Right renal cortex interstitium (tissue), 3 donors: Measurements from ENCODE around the gene PIGM. TPM values are rescaled to one million over a fixed set of nuclear protein-coding genes. Genes with fewer than 3 reads are reported as not detected.
"Not testable (repeated sequence)": the region's sequence is repeated elsewhere in the genome, so short reads cannot be mapped to it uniquely, and the experiment has no call there.

Experiments used
- DNase-seq, 3 donors: peaks; one replicate each; pipeline ENCODE4 v3.0.0-alpha.2; 2013; ENCODE audit warnings: low read depth in 3 of 3, low spot score in 2 of 3
- polyA plus RNA-seq, 3 donors: library from polyadenylated mRNA; unstranded; fragments of 120-200 nt; gene quantifications; one replicate each; pipeline ENCODE4 v1.2.1, GENCODE V29; 2013; ENCODE audit not compliant: insufficient read length in 3 of 3

PIGM gene
- polyA plus RNA-seq, 3 donors, result 11.5 to 12.2 (median 11.9) TPM

GRCh38 chr1:160061369-160062229 is 29.8 kb upstream of the PIGM start:
- no peak for DNase-seq

DNA sequence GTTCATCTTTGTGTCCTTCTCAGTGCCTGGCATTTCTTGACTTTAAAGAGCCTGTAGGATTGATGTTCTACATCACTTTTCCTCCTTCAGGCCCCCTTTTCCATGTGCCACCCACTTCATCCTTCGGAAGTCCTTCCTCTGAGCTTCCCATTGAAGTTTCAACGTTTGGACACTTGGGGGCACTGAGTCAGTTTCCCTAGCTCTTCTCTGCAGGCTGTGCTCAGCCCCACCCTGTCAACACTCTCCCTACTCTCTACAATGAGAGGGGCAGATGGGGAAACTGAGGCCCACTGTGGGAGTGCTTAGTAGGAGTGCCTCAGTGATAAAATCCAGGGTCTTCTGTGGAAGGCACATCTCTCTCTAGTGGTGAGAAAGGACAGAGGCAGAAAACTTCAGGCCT is 26.3 kb upstream of the PIGM start:
- DNase-seq, result no peak

DNA sequence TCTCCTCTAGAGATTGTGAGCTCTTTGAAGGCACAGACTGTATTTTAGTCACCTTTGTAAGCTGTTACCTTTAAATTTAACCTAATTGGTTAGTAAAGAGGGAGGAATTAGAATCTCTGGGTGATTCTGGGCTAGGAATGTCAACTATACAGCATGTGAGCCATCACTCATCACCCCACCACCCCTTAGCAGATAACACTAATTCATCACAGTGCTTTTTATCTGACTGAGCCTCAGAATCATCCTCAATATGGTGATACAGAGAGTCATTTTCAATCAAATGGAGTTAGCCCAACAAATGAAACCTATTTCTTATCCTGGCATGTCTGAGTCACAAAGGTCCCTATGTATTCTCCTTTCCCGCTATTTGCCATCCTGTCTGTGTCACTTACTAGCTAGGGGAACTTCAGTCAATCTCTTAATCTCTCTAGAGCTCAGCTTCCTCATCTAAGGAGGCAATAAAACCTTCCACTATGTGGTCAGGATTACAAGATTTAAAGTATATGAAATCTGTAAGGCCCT is 24.9 kb upstream of the PIGM start:
- DNase-seq, result no peak

DNA sequence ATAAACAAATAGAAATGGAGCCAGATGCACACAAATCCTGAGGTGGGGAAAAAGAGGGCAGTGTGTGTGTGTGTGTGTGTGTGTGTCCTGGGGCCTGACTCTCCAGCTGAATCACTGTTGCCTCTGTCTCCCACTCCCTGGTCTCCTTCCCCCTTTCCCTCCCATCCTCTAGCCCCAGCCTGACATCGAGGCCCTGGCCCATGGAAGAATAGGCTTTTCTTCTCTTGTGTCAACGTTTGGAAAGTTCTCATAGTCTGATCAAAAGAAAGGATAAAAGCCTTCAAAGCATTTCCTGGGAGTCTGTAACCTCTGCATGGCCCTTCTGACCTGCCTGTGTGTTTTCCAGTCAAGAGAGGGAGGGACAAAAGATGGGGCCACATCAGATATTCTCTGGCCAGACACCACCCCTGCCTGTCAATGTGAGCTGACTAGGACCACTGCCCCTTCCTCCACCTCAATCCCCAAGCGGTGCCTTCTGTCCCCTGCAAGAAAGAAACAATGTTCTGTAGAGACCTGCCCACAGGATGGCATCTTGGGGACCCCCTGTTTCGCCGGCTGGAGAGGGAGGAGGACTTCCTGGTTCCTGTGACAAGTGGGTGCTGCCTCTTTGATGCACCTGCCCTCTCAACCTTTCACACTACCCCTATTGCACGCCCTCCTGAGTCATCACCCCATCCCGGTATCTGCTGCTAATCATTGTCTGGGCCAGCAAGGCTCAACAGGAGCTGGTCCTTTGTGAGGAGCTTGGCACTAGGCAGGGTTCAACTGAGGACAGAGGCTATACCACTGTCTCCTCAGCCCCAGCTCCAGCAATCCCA is 22.0 kb upstream of the PIGM start:
- DNase-seq, result no peak

DNA sequence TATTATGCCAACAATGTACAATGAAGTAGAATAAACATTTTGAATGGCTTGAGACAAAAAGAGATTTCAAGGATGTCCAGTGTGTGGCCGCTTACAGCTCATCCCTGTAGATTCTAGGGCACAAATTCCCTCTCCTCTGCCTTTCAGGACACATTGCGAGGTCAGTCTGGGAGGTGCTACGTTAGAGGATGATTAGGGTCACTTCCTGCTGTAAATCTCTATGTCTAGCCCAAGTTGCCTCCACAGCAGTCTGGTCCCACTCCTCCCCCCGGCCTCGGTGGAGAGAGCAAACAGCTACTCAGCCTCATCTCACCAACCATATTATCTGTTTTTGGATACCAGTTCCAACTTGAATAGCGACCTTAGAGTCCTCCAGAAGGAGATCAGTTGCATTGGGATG is 21.1 kb upstream of the PIGM start:
- DNase-seq, result no peak

DNA sequence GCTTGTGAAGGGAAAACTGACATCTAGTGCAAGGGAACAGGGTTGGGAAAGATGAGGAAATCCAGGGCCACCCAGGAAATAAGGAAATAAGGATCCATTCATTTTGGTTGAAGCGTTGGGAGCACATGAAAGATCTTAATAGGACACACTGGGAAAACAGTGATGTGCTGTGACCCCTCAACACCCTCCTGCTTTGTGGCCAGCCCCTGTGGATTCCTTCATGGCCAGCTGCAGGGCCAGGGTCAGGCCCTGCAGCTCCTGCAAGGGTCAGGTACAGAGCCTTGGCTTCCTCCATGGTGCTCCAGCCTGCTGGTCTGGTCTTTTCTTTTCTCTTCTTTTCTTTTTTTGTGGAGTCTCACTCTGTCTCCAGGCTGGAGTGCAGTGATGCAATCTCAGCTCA is 18.8 kb upstream of the PIGM start:
- no peak for DNase-seq

DNA sequence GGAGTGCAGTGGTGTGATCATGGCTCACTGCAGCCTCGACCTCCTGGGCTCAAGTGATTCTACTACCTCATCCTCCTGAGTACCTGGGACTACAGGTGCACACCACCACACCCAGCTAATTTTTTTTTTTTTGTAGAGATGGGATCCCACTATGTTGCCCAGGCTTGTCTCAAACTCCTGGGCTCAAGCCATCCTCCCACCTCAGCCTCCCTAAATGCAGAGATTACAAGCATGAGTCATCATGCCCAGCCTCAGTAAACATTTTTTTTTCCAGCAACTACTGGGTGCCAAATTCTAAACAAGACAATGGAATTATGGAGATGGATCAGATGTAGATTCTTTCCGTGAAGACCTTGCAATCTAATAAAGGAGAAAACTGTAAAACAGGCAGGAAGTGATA is 18.4 kb upstream of the PIGM start:
- DNase-seq, result not testable (repeated sequence)

GRCh38 chr1:160049101-160049500 is 17.3 kb upstream of the PIGM start:
- no peak for DNase-seq

DNA sequence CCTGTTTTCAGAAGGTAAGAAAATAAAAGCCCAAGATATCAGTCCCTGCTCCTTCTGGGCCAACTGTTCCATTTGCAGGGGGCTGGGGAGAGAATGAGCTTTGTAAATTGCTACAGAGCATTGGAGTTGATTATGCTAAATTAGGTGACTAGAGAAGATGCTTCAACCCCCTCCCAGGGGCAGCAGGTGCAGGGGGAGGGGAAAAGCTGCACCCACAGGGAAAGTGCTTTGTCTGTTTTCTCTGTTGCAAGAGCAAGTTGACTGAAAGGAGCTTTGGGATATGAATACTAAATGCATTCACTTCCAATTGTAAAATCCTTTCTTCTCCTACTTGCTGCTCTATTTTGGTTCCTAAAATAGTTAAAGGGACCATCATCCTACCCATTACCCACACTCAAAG is 16.5 kb upstream of the PIGM start:
- DNase-seq, result no peak

DNA sequence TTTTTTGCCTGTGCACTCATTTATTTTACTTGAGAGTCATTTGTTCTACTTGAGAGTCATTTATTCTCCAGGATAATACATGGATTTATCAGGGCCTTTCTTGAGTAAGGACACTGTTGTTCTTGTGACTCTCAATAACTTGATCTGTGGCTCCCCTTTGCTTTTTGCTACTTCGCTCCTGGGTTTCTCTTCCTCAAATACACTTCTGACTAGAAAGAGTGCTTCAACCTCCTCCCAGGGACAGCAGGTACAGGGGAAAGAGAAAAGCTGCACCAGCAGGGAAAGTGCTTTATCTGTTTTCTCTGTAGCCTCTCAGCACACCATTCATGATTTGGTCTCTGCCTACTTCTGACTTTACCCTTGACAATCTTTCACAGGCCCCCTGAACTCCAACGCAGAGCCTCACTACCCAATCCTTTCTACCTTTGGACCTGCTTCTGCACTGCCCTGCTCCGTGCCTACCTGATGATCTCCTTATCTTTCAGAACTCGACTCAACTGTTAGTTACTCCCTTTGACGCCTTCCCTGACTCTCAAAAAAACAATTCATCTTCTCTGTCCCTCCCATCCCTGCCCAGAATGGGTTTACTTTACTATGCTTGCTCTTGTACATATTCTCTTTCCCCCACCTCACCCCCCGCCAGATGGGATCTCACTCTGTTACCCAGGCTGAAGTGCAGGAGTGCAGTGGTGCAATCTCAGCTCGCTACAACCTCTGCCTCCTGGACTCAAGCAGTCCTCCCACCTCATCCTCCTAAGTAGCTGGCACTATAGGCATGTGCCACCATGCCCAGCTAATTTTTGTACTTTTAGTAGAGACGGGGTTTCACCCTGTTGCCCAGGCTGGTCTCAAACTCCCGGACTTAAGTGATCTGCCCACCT is 15.6 kb upstream of the PIGM start:
- DNase-seq, result no peak

GRCh38 chr1:160046494-160047110 is 14.8 kb upstream of the PIGM start:
- no peak for DNase-seq

DNA sequence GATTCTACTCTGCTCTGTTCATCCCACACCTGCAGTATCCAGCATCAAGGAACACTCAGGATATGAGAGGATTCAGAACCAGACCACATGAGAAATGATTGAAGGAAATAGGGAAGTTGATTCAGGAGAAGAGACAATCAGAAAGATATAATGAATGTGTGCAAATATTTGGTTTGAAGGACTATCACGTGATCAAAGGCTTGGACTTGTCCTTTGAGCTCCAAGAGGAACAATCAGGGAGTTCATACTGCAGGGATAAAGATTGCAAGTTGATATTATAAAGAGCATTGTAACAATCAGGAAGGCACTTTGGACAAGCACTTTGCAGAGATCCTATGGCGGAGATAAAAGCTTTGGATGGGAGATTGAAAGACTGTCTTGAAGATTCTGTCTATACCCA is 13.9 kb upstream of the PIGM start:
- DNase-seq, result no peak

DNA sequence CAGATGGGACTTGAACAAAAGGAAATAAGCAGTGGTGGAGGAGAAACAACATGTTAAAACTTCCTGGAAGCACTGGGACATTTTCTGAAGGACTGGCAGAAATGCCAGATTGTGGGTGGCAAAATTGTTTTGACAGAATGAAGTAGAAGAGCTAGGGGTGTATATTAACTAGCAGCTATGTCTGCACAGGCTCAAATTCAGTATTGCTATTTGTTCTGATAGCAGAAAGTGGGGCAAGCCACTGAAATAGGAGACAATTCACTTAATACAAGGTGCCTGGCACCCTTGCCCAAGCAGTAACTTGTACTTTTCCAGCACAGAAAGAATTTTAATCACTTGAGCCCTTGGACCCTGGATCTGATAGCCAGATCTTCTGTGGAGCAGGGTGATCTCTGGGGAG is 11.8 kb upstream of the PIGM start:
- DNase-seq, result no peak

- DNase-seq, result no peak
These were observed 8.7 kb upstream of the PIGM start for GRCh38 chr1:160040476-160040875.

GRCh38 chr1:160032165-160032820 is 503 bp upstream of the PIGM start:
- DNase-seq, result no peak

- no peak for DNase-seq
These were observed 979 bp downstream of the PIGM start for GRCh38 chr1:160030657-160031364.

DNA sequence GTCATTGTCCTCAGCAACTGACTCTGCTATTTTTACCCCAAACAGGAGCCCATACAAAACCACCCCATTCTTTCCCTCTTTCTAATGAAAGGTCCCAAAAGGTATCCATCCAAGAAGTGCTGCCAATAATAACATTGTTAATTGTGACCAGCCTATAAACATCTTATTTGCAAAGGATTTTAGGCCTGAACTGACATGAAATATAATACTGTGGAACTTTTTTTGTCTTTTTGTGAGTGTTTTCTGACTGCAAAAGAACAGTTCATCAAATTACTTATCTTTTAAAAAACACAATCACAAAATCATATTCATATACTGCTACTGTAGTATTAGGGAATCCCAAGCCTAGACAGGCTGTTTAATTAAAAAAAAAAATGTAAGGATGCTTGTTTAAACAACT is 3.4 kb downstream of the PIGM start:
- DNase-seq, result no peak

DNA sequence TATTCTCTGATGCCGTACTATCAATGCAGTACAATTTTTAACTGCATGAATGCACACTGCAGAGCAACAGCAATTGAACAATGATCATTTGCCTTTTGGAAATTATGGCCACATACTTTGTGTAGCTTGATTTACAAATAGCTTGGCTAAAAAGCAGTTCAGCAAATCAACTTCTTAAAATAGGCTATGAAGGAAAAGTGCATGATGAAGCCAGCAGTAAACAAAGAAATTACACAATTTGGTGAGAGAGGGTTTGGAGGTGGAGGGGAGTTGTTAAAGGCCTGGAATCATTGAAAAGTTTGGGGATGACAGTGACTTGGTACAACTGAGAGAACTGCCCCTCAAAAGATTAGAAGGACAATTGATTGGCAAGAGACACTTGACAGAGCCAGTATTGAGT is 6.5 kb downstream of the PIGM start:
- DNase-seq, result no peak

DNA sequence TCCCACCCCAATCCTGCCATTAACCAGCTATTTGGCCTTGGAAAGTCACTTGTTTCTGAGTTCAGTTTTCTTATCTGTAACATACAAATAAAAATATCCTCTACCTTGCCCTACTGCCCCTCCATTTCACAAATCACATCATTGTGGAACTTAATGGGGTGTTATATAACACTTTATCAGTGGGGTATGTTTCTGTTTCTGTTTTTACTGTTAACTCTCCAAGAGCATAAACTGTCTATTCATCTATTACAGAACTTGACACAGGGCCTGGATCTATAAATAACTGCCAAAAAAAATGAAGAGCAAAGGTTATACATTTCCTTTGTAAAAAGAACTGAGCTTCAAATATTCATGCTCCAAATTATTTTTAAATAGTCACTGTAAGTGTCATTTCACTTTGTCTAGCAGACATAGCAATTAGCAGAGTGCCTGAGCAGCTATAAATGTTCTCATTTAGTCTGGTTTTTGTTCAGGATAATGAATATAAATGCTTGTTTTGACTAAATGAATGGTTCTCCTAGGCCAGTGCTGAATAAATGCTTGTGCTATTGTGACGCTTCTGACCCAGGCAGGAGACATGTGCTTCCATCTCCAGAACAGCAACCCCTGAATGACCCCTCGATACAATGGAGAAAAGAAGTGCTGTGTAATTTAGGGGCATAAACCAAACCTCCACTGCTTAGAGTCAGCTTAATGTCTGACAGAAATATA is 7.4 kb downstream of the PIGM start:
- DNase-seq, result no peak
